Measurements from ENCODE around the gene MED26. TPM values are rescaled to one million over a fixed set of nuclear protein-coding genes. Genes with fewer than 3 reads are reported as not detected.
A peak's percentile ranks its signal among the peaks of the same experiment; 100 is the strongest.

MED26 gene
- total and polyA plus RNA-seq, 9 of the 15 experiments (the other 6 are each of a cell fraction or from before 2014, with no cell fraction given): 0.71 to 15.1 (median 6.2) TPM

- TF ChIP-seq ARID3B (CRISPR knock-in tag; IDR thresholded peaks at IDR 0.05; ENCODE audit: borderline replicate concordance) (no peak), POLR2A (conservative IDR thresholded peaks at IDR 0.05) (peak; percentile 99), ZNF311 (CRISPR knock-in tag; IDR thresholded peaks at IDR 0.05) (no peak), ZNF24 (IDR thresholded peaks at IDR 0.05) (no peak), TCF7L2 (IDR thresholded peaks at IDR 0.05; ENCODE audit: low read depth, low read length) (no peak), ZNF184 (CRISPR knock-in tag; IDR thresholded peaks at IDR 0.05) (no peak), DDX20 (tag; IDR thresholded peaks at IDR 0.05; ENCODE audit: low read depth) (no peak), MLLT1 (IDR thresholded peaks at IDR 0.05) (peak in 1 of 2 experiments; percentile 65; a peak in 1 of 4 replicates), ZC3H4 (CRISPR knock-in tag; IDR thresholded peaks at IDR 0.05; ENCODE audit: borderline replicate concordance) (no peak), ZNF140 (CRISPR knock-in tag; IDR thresholded peaks at IDR 0.05) (no peak), E4F1 (CRISPR knock-in tag; IDR thresholded peaks at IDR 0.05; ENCODE audit: borderline replicate concordance) (no peak), KLF16 (IDR thresholded peaks at IDR 0.05) (no peak), ZNF274 (IDR thresholded peaks at IDR 0.05; ENCODE audit: borderline replicate concordance, low read depth, low read length) (no peak), ZNF696 (CRISPR knock-in tag; conservative IDR thresholded peaks at IDR 0.05) (no peak), HINFP (tag; conservative IDR thresholded peaks at IDR 0.05; ENCODE audit: low read depth) (no peak)
- TF ChIP-seq, protein P1, sequence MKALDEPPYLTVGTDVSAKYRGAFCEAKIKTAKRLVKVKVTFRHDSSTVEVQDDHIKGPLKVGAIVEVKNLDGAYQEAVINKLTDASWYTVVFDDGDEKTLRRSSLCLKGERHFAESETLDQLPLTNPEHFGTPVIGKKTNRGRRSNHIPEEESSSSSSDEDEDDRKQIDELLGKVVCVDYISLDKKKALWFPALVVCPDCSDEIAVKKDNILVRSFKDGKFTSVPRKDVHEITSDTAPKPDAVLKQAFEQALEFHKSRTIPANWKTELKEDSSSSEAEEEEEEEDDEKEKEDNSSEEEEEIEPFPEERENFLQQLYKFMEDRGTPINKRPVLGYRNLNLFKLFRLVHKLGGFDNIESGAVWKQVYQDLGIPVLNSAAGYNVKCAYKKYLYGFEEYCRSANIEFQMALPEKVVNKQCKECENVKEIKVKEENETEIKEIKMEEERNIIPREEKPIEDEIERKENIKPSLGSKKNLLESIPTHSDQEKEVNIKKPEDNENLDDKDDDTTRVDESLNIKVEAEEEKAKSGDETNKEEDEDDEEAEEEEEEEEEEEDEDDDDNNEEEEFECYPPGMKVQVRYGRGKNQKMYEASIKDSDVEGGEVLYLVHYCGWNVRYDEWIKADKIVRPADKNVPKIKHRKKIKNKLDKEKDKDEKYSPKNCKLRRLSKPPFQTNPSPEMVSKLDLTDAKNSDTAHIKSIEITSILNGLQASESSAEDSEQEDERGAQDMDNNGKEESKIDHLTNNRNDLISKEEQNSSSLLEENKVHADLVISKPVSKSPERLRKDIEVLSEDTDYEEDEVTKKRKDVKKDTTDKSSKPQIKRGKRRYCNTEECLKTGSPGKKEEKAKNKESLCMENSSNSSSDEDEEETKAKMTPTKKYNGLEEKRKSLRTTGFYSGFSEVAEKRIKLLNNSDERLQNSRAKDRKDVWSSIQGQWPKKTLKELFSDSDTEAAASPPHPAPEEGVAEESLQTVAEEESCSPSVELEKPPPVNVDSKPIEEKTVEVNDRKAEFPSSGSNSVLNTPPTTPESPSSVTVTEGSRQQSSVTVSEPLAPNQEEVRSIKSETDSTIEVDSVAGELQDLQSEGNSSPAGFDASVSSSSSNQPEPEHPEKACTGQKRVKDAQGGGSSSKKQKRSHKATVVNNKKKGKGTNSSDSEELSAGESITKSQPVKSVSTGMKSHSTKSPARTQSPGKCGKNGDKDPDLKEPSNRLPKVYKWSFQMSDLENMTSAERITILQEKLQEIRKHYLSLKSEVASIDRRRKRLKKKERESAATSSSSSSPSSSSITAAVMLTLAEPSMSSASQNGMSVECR (CRISPR knock-in tag; IDR thresholded peaks at IDR 0.05): no peak
These were observed 32.1 kb upstream of the MED26 start, which contains the start of gene SMIM7 (continued) for GRCh38 chr19:16659832-16660708.

Data from K562 (cell line).